Type B pancreatic cell (in vitro differentiated cells): ENCODE measurements around the gene ADARB2. TPM values are rescaled to one million over a fixed set of nuclear protein-coding genes. Genes with fewer than 3 reads are reported as not detected.

Experiments
- DNase-seq: peaks from one replicate; pipeline ENCODE4 v3.0.0; 2021; ENCODE audit warnings: mixed read lengths; ENCODE audit not compliant: unreplicated experiment; ENCODE audit errors: extremely low spot score
- H3K27ac Mint-ChIP-seq: 2 replicates; pipeline ENCODE4 v1.8.0; 2021; ENCODE audit warnings: mild to moderate bottlenecking, mixed read lengths
- H3K27me3 Mint-ChIP-seq: 2 replicates; pipeline ENCODE4 v1.8.0; 2021; ENCODE audit warnings: mixed read lengths
- H3K36me3 Mint-ChIP-seq: 2 replicates; pipeline ENCODE4 v1.8.0; 2021; ENCODE audit warnings: mixed read lengths
- H3K4me1 Mint-ChIP-seq: one replicate; pipeline ENCODE4 v1.8.0; 2021; ENCODE audit warnings: mixed read lengths; ENCODE audit not compliant: unreplicated experiment
- H3K4me3 Mint-ChIP-seq: 2 replicates; pipeline ENCODE4 v1.8.0; 2021; ENCODE audit warnings: mild to moderate bottlenecking, mixed read lengths
- H3K9me3 Mint-ChIP-seq: 2 replicates; pipeline ENCODE4 v1.8.0; 2021; ENCODE audit warnings: mixed read lengths
- CTCF ChIP-seq: fragments of 200-600 bp; sonication (generic); conservative IDR thresholded peaks from 2 replicates; pipeline ENCODE4 v1.5.0; 2021; ENCODE audit warnings: antibody characterized with exemption, mild to moderate bottlenecking
- total RNA-seq: library from RNA; stranded (reverse); gene quantifications from 2 replicates; pipeline ENCODE4 v1.2.1, GENCODE V29; 2021; ENCODE audit warnings: low replicate concordance

The ADARB2 gene
- total RNA-seq, 1 donor from 2014 or later, result 4.9 TPM

GRCh38 chr10:1605121-1605520, 132.2 kb downstream of the ADARB2 start:
- DNase-seq, result peak; percentile 24
- H3K27me3 Mint-ChIP-seq, result peaks cover 53% of the 10 kb centered on the region
- no peaks in the 10 kb centered on the region for H3K36me3 Mint-ChIP-seq
- H3K4me1 Mint-ChIP-seq, result peaks cover 15% of the 10 kb centered on the region
- H3K27ac Mint-ChIP-seq, result no peak overlapping the region
- no peak for TF ChIP-seq CTCF
- no peak overlapping the region for H3K4me3 Mint-ChIP-seq
- no peaks in the 10 kb centered on the region for H3K9me3 Mint-ChIP-seq

- Mint-ChIP-seq H3K4me1 (peaks cover 12% of the 10 kb centered on the region), H3K9me3 (no peaks in the 10 kb centered on the region), H3K36me3 (no peaks in the 10 kb centered on the region), H3K4me3 (no peak overlapping the region), H3K27me3 (peaks cover 44% of the 10 kb centered on the region), H3K27ac (no peak overlapping the region)
- DNase-seq, result peak; percentile 20
- no peak for TF ChIP-seq CTCF
Observed at GRCh38 chr10:1604246-1604645, 133.1 kb downstream of the ADARB2 start.

- Mint-ChIP-seq H3K27ac (peak overlapping the region; percentile 10), H3K4me3 (no peak overlapping the region), H3K36me3 (no peaks in the 10 kb centered on the region), H3K27me3 (peaks cover 34% of the 10 kb centered on the region), H3K9me3 (no peaks in the 10 kb centered on the region), H3K4me1 (peaks cover 4% of the 10 kb centered on the region)
- DNase-seq, result peak; percentile 49
- no peak for TF ChIP-seq CTCF
Observed at GRCh38 chr10:1603181-1603580, 134.1 kb downstream of the ADARB2 start.

- H3K4me3 Mint-ChIP-seq, result no peak overlapping the region
- no peaks in the 10 kb centered on the region for H3K9me3 Mint-ChIP-seq
- no peaks in the 10 kb centered on the region for H3K36me3 Mint-ChIP-seq
- DNase-seq, result peak; percentile 58
- H3K4me1 Mint-ChIP-seq, result no peaks in the 10 kb centered on the region
- H3K27me3 Mint-ChIP-seq, result peaks cover 23% of the 10 kb centered on the region
- H3K27ac Mint-ChIP-seq, result no peak overlapping the region
- no peak for TF ChIP-seq CTCF
Observed at GRCh38 chr10:1602037-1602484, 135.3 kb downstream of the ADARB2 start.

GRCh38 chr10:1601406-1601805, 135.9 kb downstream of the ADARB2 start:
- DNase-seq, result peak; percentile 15
- H3K36me3 Mint-ChIP-seq, result no peaks in the 10 kb centered on the region

More at GRCh38 chr10:1601406-1601805, 135.9 kb downstream of the ADARB2 start:
- Mint-ChIP-seq H3K4me3 (no peak overlapping the region), H3K4me1 (no peaks in the 10 kb centered on the region), H3K9me3 (no peaks in the 10 kb centered on the region), H3K27me3 (peaks cover 22% of the 10 kb centered on the region), H3K27ac (no peak overlapping the region)
- TF ChIP-seq CTCF, result no peak
